ENCODE results near the gene CLCNKB.

Gene CLCNKB

GRCh38 chr1:16095447-16095846 lies 51.9 kb downstream of the CLCNKB start:
- DNase-seq (ENCODE audit: low spot score): no peak

- DNase-seq (ENCODE audit: low spot score): no peak
Measured at GRCh38 chr1:16099412-16099811, 55.8 kb downstream of the CLCNKB start.

GRCh38 chr1:16101623-16102022 lies 58.0 kb downstream of the CLCNKB start:
- DNase-seq (ENCODE audit: low spot score): no peak

All from SW480 (cell line).